Measurements from ENCODE around the gene SARNP.

SARNP gene

DNA sequence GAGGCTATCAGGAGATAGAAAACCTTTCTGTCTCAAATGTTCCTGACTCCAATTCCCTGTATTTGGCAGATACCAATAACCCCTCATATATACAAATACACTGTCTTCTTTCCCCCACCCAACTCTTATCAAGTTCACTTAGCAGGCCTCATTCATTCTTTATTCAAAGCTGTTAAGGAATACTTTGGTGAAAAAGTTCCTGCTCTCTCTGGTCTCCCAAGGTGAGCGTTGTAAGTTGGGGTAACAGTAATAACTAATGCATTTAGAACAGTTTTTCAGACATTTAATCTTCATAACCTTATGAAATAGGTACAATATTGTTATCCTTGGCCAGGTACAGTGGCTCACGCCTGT lies 78.5 kb downstream of the SARNP start:
- no peak for FAIRE-seq

DNA sequence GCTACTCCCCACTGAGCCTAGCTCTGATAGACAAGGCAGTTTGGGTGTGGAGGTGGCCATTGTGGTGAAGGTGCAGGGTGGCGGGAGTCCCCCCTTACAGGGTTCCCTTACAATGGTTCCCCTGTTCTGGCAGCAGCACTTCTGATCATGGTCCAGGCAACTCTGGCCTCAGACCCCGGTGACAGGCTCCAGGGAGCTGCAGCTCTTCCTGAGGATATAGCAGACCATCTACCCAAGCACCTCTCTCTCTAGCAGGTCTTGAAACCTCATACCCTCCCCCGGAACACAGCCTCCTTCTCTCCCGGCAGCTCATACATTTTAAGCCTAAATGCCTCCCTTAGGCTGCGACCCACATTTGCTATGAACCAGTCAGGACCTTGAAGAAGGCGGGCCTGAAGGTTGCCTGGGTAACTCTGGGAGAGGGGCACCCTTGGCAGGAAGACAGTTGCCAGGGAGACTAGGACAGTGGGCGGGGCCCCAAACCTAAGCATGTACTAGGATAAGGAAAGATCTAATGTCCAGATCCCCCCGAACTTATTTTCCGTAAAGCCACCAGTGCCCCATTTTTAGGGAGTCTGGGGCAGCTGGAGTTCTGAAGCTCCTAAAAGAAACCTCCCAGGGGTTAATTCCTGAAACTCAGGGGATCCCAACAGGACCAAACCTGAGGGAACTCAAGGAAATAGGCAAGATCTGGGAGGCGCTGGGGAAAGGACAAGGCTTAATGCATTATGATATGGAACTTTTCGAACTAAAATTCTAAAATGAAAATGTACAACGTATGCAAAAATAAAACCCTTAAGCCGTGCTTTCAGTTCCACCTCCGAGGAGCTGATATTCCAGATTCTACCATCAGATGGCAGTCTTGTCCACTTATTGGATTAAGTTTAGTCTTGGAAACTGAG lies 79.2 kb downstream of the SARNP start:
- peak; percentile 83 for FAIRE-seq

DNA sequence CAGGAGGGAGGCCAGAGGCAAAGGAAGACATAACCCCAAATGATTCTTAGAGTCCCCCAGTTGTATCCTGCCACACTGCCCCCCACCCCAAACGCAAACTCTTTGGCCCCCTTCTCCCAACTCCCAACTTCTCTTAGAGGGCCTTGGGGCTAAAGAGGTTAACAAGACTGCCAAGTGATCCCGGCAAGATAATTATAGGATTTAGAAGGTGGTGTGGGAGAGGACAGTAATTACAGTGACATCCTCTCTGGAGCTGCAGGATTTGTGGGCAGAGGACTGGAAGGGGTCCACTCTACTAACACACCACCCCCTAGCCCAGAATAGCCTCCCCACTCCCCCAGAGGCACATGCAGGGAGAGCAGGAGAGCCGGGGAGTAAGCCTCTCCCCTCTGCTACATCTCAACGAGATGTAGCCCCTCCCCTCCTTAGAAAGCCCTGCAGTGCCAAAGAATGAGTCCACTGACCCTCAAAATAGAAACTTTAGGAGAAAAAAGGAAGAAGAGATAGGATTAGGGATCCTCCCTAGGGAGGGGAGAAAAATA lies 79.9 kb downstream of the SARNP start:
- FAIRE-seq = no peak

DNA sequence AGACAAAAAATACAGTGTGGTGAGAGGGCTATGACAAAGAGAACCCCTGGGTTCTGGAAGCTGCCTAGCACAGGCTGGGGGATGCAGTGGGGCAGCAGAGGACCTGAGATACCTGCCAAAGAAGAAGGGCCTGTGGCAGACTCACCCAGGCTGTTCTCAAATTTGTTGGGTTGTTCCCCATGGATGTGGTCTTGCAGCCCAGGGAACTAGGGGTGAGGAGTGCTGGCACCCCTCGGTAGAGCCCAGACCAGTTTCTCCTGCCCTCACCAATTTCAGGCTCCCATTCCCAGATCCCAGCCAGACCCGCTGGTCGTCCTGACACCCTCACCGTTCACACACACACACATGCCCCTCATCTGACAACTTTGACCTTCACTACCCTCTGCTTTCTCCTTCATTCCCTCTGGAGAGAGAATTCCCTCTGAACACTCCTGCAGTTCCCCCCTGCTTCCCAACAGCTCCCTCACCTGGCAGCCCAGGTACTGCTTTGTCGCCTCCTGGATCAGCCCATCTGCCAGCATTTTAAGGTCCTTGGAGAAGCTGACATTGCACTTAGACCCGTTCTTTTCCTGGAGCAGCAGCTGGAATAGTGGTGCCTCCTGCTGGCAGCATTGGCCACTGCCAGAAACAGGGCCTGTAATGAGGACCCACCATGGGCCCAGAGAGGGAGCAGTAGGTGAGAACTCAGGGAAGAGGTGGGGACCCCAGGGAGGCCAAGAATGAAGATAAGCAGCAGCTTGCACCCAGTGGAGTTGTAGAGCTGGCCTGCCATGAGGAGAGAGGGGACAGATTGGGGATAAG lies 80.5 kb downstream of the SARNP start:
- FAIRE-seq = no peak

DNA sequence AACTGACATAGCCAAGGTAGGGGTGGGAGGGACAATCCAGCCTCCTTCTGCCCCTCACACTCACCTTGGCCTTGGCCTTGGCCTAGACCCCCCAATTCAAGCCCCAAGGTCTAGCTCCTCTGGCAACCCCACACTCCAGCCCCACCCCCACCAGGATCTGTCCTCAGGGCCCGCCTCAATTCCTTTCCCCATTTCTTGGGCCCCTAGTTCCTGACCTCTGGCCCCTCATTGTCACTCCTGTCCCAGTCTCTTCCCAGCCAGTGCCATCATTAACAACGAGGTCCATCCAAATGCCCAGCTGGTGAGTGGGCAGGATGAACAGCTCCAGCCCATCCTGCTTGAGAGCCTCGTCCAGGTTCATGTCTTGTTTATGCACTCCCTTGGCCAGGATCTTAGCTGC lies 81.4 kb downstream of the SARNP start:
- FAIRE-seq = no peak

DNA sequence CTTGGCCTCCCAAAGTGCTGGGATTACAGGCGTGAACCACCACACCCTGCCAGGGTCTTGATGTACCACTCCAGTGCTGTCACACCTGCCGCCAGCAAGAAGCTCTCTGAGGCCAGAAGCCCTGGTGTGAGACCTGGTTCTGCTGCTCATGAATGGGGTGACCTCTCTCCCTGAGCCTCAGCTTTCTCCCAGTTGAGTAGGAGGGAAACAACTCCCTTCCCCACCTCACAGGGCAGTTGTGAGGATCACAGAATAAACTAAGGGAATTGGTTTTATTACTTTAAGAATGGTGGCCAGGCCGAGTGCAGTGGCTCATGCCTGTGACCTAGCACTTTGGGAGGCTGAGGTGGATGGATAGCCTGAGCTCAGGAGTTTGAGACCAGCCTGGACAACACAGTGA lies 82.9 kb downstream of the SARNP start:
- no peak for FAIRE-seq

DNA sequence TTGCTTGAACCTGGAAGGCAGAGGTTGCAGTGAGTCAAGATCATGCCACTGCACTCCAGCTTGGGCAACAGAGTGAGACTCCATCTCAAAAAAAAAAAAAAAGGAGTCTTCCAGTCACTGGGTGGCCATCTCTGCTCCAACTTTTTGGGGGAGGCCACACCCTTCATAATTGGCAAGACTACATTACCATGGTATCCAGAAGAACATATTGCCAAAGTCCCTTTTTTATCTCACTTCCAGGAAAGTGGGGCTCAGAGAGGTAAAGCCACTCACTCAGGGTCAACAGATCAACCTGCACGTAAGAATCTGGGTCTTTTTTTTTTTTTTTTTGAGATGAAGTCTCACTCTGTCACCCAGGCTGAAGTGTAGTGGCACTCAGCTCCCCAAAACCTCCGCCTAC lies 83.7 kb downstream of the SARNP start:
- no peak for FAIRE-seq

DNA sequence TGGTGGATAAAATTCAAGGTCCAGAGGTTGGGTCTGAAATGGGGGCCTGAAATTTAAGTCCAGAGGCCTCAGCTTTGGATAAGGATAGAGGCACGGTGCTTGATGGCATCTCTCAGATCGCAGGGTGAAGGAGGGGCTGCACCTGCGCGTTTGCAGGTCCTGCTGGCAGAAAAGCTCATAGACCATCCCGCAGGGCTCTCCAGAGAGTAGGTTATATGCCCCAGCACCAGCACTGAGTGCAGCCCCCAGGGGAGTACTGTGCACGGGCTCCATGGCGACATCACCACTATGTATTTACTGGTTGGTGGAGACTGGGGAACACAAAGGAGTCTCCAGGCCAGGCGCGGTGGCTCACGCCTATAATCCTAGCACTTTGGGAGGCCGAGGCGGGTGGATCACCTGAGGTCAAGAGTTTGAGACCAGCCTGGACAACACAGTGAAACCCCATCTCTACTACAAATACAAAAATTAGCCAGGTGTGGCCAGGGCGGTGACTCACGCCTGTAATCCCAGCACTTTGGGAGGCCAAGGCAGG lies 84.4 kb downstream of the SARNP start:
- no peak for FAIRE-seq

DNA sequence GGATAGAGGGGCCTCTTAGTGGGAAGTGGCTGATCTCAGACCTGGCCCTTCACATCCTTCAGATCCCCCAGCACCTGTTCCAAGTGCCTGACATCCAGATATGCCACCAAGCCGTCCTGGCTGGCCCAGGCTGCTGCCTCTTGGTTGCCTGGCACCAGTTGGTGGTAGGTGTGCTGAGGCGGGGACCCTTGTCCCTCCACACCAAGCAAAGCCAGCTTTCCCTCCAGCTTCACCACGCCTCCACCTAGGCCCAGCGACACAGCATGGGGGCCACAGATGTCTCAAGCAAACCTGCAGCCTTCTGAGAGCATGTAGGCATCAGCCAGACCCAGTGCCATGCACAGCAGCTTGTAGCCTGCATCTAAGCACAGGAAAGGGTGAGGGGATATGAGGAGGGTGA lies 85.2 kb downstream of the SARNP start:
- no peak for FAIRE-seq

DNA sequence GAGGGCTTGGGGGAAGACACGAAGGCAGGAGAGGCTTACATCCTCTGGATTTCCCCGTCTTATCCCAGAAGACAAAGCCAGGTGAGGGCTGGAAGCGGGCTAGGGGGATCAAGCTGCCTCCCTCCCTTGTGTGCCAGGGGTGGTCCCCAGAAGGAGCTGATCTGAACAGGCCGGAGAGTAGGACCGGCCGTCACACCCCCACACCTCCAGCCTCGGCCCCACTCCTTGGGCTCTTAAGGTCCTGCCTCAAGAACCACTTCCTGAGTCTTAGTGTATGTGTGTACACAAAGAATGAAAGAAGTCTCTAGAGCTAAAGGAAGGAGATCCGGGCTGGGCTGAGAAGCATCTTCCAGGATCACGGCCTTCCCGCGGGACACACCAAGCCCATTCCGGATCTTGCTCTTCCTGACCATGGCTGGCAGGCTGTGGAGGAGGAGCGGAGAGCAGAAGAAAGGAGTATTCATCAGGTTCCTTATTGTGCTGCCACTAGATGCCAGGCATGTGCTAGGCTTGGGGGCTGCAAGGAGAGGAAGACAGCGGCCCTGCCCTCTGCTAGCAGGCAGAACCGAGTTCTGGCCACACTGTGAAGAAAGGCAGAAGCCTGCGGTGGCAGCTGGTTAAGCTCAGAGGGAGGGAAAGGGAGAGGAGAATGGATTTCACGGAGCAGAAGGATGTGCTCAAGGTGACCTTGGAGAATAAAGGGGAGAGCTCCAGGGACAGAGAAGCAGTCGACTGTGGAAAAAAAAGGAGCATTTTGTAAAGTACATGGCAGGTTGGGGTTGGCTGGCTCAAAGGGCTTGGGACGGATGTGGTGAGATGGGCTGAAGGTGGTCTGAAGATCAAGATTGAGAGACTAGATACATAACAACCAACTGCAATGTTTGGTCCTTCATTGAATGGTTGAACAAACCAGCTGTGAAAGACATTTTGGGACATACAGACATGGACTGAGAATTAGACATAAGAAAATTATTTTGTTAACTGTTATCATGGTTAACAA lies 87.4 kb downstream of the SARNP start:
- FAIRE-seq = no peak

DNA sequence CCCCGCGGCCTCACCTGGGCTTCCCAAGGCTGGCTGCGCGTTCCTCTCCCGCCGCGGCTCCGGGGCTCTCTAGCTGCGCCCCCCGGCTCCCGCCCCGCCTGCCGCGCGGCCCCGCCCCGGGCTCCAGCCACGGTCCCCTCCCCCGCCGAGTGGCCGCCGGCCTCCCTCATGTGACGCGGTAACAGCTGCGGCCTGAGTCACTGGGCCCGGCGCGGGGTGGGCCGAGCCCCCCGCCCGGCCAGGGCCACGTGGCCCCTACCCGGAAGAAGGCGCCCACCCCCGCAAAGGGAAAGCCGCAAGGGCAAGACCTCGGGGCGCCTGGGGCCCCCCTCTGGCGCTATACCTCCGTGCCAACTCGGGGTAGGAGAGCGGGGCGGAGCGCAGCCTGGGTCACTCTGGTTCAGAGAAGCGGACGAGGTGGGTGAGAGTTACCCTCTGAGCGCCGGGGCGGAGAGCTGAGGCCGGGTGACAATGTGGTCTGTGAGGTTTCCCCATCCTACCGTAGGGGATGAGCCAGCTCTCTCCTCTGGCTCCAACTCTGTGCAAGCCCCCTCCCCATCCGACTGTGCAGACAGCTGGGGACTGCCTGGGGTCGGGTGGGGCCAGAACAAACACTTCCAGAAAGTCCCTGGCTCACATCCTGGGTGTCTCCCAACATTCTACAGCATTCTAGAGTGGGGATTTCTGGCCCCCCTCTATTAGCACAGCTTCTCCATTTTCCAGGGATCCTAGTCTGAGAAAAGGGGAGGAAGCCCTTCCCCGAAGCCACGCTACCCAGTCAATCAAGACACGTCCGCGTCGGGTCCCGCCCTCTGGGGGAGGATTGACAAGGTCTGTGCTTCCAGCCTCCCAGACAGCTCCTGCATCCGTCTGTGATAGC lies 88.3 kb downstream of the SARNP start, which contains the start of gene CD63:
TSS of gene CD63 (minus strand) at position 71 of the 880 bp plus-strand sequence. CDS start 668 bp downstream, outside the sequence.
- peak; percentile 38 for FAIRE-seq

DNA sequence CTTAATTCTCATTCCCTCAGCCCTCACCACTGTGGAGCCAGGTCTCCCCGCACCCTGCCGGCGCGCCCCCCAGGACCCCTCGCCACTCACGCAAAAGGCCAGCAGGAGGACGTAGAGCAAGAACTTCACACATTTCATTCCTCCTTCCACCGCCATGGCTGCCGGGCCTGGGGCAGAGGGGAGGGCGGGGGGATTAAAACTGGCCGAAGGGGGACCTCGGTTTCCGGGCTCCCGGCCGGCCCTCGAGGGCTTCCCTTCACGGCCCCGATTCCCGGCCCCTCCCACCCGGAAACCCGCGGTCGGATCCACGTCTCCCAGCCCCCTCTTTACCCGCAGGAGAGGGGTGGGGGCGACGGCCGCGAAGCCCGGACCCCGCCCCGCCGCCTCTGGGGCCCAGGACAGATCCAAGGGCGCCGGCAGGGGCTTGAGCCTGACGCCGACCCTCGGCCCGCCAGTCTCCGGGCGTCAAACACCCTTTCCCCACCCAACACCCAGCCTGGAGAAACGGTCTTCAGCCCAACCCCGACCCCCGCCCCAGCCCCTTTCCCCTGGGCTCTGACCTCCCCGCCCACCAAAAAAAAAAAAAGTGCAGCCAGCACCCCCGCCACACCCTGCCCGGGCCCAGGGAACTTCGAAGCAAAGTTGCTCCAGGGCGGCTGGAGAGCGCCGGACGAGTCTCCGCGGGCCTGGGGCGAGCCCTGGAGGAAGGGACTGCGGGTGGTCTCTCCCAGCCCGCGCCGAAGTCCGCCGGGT lies 89.2 kb downstream of the SARNP start:
- FAIRE-seq = no peak

DNA sequence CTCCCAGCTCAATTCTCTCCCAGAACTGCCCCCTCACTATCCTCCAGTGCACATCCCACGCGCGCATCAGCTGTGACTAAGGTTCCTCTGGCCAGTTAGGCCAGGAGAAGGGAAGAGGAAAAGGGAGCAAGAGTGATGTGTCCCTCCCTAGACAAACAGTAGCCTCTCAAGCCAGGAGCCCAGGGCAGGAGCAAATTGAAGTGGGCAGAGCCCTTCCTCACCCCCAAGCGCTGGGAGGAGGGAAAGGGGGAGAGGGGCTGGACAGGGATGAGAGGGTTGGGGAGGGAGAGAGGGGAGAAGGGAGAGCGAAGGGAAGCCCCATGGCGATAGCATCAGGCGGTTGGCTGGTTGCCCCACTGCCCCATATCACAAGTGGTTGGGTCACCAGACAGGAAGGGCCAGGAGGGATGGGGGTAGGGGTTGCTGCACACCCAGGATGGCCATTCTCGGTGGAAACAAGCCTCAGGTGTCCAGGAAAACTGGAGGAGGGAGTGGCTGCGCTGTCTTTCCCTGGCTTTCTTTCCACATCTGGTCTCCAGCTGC lies 89.8 kb downstream of the SARNP start:
- no peak for FAIRE-seq

DNA sequence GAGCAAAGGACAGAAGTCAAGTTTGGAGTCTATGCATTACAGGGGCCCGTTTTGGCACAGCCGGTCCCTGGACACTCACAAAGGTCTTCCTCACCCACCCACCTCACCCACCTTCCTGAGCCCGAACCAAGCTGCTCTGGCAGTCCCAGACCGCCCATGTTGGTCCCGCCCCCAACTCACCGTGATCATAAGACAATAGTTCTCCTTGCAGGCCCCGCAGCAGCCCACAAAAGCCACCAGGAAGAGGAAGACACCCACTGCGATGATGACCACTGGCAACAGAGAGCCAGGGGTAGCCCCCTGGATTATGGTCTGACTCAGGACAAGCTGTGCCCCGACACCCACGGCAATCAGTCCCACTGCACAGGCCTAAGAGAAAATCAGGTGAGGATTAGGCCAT lies 90.6 kb downstream of the SARNP start:
- no peak for FAIRE-seq

DNA sequence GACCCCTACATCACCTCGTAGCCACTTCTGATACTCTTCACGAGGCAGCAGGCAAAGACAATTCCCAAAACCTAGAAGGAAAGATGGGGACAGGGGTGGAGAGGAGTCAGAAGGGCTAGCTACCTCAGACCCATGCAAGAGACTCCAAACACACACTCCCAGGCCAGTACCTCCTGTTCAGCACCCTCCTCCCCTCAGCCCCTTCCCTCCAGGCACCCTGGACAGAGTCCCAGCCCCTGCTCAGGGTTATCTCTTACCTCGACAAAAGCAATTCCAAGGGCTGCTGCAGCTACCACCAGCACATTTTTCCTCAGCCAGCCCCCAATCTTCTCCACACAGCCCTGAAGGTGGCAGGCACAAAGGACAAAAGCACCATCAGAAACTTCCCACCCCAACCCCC lies 92.0 kb downstream of the SARNP start:
- no peak for FAIRE-seq

DNA sequence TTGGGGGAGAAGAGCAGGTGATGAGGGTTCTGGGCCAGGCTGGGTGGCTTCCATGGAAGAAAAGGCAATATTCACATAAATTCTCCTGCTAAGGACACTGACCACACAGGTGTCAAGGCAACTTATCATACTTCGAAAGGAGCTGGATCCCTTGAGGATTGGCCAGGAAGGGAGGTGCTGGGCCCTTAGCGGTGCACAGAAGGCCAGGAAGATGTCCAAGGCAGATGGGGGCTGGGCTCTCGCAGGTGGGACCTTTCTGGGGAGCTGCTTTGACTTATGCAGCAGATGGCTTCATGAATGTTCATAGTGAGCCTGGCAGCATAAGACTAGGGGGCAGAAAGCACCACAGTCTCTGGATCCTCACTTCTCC lies 92.6 kb downstream of the SARNP start:
- FAIRE-seq = no peak

DNA sequence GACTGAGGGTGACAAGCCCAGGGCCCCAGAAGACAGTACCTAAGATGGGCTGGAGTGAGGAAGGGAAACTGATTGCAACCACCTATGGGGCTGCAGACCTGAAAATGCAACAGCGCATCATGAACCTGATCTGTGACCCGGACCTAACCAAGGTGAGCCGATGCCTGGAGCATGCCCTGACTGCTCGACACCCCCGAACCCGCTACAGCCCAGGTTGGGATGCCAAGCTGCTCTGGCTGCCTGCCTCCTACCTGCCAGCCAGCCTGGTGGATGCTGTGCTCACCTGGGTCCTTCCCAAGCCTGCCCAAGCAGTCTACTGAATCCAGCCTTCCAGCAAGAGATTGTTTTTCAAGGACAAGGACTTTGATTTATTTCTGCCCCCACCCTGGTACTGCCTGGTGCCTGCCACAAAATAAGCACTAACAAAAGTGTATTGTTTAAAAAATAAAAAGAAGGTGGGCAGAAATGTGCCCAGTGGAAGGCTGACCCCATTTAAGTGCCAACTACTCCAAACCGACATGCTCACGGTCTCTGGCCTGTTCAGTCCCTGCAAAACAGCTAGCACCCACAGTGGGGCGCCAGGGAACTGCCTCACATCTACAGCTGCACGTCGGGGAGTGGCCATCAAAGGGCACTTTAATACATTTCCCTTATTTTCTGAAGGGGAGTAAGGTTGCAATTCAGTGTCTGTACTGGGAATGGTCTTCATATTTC lies 93.1 kb downstream of the SARNP start:
- no peak for FAIRE-seq

DNA sequence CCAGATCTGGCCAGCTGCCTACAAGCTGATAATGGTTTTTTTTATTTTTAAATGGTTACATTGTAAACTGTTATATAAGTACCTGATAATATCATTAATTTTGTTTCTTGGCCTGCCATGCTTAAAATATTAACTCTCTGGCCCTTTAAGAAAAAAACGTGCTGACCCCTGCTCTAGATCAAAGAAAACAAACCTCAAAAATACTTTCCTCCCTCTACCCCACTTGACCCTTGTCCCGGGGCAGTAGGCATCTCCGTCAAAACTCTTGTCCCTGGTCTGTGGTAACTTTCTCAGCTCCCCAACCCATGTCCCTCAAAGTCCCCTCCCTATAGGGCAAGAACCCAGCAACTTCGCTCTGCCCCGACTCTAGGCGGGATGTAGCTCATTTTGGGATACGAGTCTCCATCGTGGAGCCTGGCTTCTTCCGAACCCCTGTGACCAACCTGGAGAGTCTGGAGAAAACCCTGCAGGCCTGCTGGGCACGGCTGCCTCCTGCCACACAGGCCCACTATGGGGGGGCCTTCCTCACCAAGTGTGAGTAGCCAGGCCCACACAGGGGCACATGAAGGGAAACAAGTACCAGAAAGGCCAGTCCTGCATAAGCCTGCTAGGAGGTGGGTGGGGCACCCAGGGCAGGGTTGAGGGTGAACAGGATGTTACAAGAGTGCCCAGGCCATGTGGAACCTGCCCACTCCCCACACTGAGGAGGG lies 93.9 kb downstream of the SARNP start:
- no peak for FAIRE-seq

DNA sequence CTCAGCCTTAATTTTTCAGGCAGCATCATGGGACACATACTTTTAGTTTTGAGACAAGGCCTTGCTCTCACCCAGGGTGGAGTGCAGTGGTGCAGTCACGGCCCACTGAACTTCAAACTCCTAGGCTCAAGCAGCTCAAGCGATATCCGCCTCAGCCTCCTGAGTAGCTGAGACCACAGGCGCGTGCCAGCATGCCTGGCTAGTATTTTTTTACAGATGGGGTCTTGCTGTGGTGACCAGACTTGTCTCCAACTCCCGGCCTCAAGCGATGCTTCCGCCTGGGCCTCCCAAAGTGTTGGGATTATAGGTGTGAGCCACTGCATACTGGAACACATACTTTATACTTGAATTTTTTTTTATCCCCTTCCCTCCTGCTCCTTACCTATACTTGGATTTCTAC lies 94.6 kb downstream of the SARNP start:
- FAIRE-seq = no peak

Measured in TTC549 (cell line).